K562 (cell line): ENCODE measurements around the gene DOCK1. TPM values are rescaled to one million over a fixed set of nuclear protein-coding genes. Genes with fewer than 3 reads are reported as not detected.

Experiments
- ATAC-seq: fragments of 200-7000 bp; cut with Tn5 transposase; 3 replicates; pipeline ENCODE4 v1.9.1; 2020; ENCODE audit warnings: moderate library complexity
- BruUV-seq: library from RNA; stranded (reverse); fragments of 400-500 nt; replicated peaks from 2 replicates; lab custom pipeline; 2021; lab: Mats Ljungman, UMichigan
- CTCF ChIA-PET: fragments of 300-600 bp; formaldehyde crosslinking; extraction: SDS; loops from one replicate; lab custom pipeline; 2021; ENCODE audit warnings: low intra/inter-chr PET ratio; lab: Yijun Ruan, JAX
- POLR2A ChIA-PET: fragments of 300-600, 350-650 bp; sonication (Branson Sonifier 250); formaldehyde crosslinking; extraction: SDS; loops from one replicate; lab custom pipeline; 2021; ENCODE audit warnings: antibody characterized with exemption, inconsistent platforms; lab: Yijun Ruan, JAX
- DNase-seq, 4 experiments: peaks; one replicate each; pipeline versions ENCODE4 v3.0.0 to v3.0.0-alpha.2; 2011 to 2018; ENCODE audit warnings: low spot score in 3 of 4, mixed read lengths in 3 of 4; ENCODE audit errors: extremely low read depth in 1 of 4
- FAIRE-seq: peaks from 2 replicates; lab custom pipeline; 2011; peaks lifted over from hg19 to GRCh38; lab: Jason Lieb, UNC
- H2AFZ ChIP-seq: 2 replicates; pipeline ENCODE4 v1.6.0; 2011; ENCODE audit warnings: low read depth, low read length, control low read depth, inconsistent platforms
- H3K27ac ChIP-seq: fragments of 200-600 bp; 3 replicates; pipeline ENCODE4 v1.8.0; 2011; ENCODE audit warnings: low read depth, mild to moderate bottlenecking, control low read depth, inconsistent platforms, low read length, moderate library complexity, mixed read lengths; ENCODE audit errors: extremely low read depth
- H3K27me3 ChIP-seq, 2 experiments: fragments of 300-600 bp in 1 of 2; 2 replicates in 1 of 2; 3 replicates in 1 of 2; pipeline versions ENCODE4 v1.6.0 to v1.8.0; 2011; ENCODE audit warnings: inconsistent platforms in 2 of 2, low read length in 2 of 2, mild to moderate bottlenecking in 1 of 2, mixed read lengths in 1 of 2, moderate library complexity in 1 of 2; ENCODE audit not compliant: control insufficient read depth in 2 of 2, insufficient read depth in 2 of 2
- H3K36me3 ChIP-seq: fragments of 300-600 bp; 3 replicates; pipeline ENCODE4 v1.8.0; 2011; ENCODE audit warnings: mild to moderate bottlenecking, low read length, inconsistent platforms; ENCODE audit not compliant: control insufficient read depth, insufficient read depth
- H3K4me1 ChIP-seq, 2 experiments: fragments of 200-600 bp in 1 of 2; replicated peaks in 1 of 2; 2 replicates in 1 of 2; 3 replicates in 1 of 2; pipeline versions ENCODE4 v1.5.1 to v1.8.0; 2011; ENCODE audit warnings: inconsistent platforms in 2 of 2, low read length in 2 of 2, mild to moderate bottlenecking in 1 of 2, mixed read lengths in 1 of 2, moderate library complexity in 1 of 2; ENCODE audit not compliant: control insufficient read depth in 2 of 2, insufficient read depth in 2 of 2
- H3K4me2 ChIP-seq: 2 replicates; pipeline ENCODE4 v1.6.1; 2011; ENCODE audit warnings: low read length, control low read depth, inconsistent platforms, mixed read lengths; ENCODE audit not compliant: insufficient read depth
- H3K4me3 ChIP-seq: fragments of 200-600 bp; sonication (generic), shearing (Covaris generic); 2 replicates; pipeline ENCODE4 v1.5.1; 2016; ENCODE audit warnings: control low read depth, inconsistent platforms
- H3K79me2 ChIP-seq: fragments of 200-600 bp; 3 replicates; pipeline ENCODE4 v1.8.0; 2011; ENCODE audit warnings: low read length, inconsistent platforms; ENCODE audit not compliant: control insufficient read depth, insufficient read depth
- H3K9ac ChIP-seq, 2 experiments: 2 replicates each; pipeline versions ENCODE4 v1.6.0 to v1.6.1; 2011; ENCODE audit warnings: low read depth in 2 of 2, low read length in 2 of 2, control low read depth in 1 of 2, inconsistent platforms in 1 of 2, mild to moderate bottlenecking in 1 of 2, mixed read lengths in 1 of 2; ENCODE audit not compliant: insufficient read depth in 1 of 2
- H3K9me1 ChIP-seq: one replicate; pipeline ENCODE4 v1.6.0; 2011; ENCODE audit warnings: inconsistent platforms, mild to moderate bottlenecking, low read length, moderate library complexity; ENCODE audit not compliant: control insufficient read depth, insufficient read depth
- H3K9me3 ChIP-seq: replicated peaks from 2 replicates; pipeline ENCODE4 v1.5.1; 2011; ENCODE audit warnings: low read depth, low read length, inconsistent platforms; ENCODE audit not compliant: control insufficient read depth, insufficient read depth
- H4K20me1 ChIP-seq: replicated peaks from 2 replicates; pipeline ENCODE4 v1.6.1; 2011; ENCODE audit warnings: low read length, inconsistent platforms, mixed read lengths; ENCODE audit not compliant: control insufficient read depth, insufficient read depth
- BRF1 ChIP-seq: IDR thresholded peaks from 3 replicates; pipeline ENCODE4 v1.6.1; 2011; ENCODE audit warnings: borderline replicate concordance, mild to moderate bottlenecking; ENCODE audit not compliant: insufficient read length; ENCODE audit errors: extremely low read depth
- COPS2 ChIP-seq: fragments of 450-650 bp; conservative IDR thresholded peaks from 2 replicates; pipeline ENCODE4 v1.6.1; 2016; ENCODE audit warnings: mild to moderate bottlenecking, moderate library complexity
- HMG20A ChIP-seq: fragments of 450-650 bp; formaldehyde crosslinking; conservative IDR thresholded peaks from 2 replicates; pipeline ENCODE4 v1.4.0; 2020; ENCODE audit warnings: mild to moderate bottlenecking, mixed read lengths
- KLF13 ChIP-seq: fragments of 450-650 bp; IDR thresholded peaks from 2 replicates; pipeline ENCODE4 v1.6.1; 2016; ENCODE audit warnings: missing genetic modification characterization, low read depth, mild to moderate bottlenecking, missing compliant biosample characterization, moderate library complexity, borderline replicate concordance
- MAFK ChIP-seq: IDR thresholded peaks from 2 replicates; pipeline ENCODE4 v1.6.1; 2011; ENCODE audit warnings: low read length, improper control_type of control experiment
- MTF1 ChIP-seq: fragments of 250-450 bp; sonication (Bioruptor Pico); IDR thresholded peaks from 2 replicates; pipeline ENCODE4 v1.9.0; 2021; ENCODE audit warnings: moderate library complexity, mild to moderate bottlenecking, inconsistent platforms, borderline replicate concordance
- MYBL2 ChIP-seq, 2 experiments: fragments of 450-650 bp in 1 of 2; sonication (generic) in 1 of 2; formaldehyde crosslinking in 1 of 2; IDR thresholded peaks; 2 replicates each; pipeline versions ENCODE4 v1.6.1 to v1.8.1; 2017 to 2022; ENCODE audit warnings: borderline replicate concordance in 1 of 2, inconsistent platforms in 1 of 2, low read depth in 1 of 2, mild to moderate bottlenecking in 1 of 2, missing genetic modification reagents in 1 of 2, moderate library complexity in 1 of 2
- PML ChIP-seq: IDR thresholded peaks from 2 replicates; pipeline ENCODE4 v1.6.1; 2012; ENCODE audit warnings: low read length, inconsistent platforms
- SIX5 ChIP-seq, 2 experiments: IDR thresholded peaks; 2 replicates each; pipeline ENCODE4 v1.6.1; 2011; ENCODE audit warnings: low read length in 2 of 2, borderline replicate concordance in 1 of 2, low read depth in 1 of 2, mild to moderate bottlenecking in 1 of 2, moderate library complexity in 1 of 2; ENCODE audit not compliant: insufficient read depth in 1 of 2
- TEAD2 ChIP-seq: fragments of 450-650 bp; IDR thresholded peaks from 2 replicates; pipeline ENCODE4 v1.6.1; 2016; ENCODE audit warnings: missing genetic modification characterization, control low read depth, missing compliant biosample characterization
- TOE1 ChIP-seq, 2 experiments: fragments of 450-650 bp in 1 of 2; sonication (generic) in 1 of 2; formaldehyde crosslinking in 1 of 2; IDR thresholded peaks; 2 replicates each; pipeline versions ENCODE4 v1.7.1 to v1.8.0; 2016 to 2022; ENCODE audit warnings: borderline replicate concordance in 2 of 2, mild to moderate bottlenecking in 2 of 2, antibody characterized with exemption in 1 of 2, inconsistent platforms in 1 of 2, low read depth in 1 of 2, missing genetic modification reagents in 1 of 2, moderate library complexity in 1 of 2
- ZBTB17 ChIP-seq: fragments of 450-650 bp; formaldehyde crosslinking; IDR thresholded peaks from 2 replicates; pipeline ENCODE4 v1.4.0; 2020; ENCODE audit warnings: mild to moderate bottlenecking
- ZNF146 ChIP-seq: IDR thresholded peaks from one replicate; pipeline ENCODE4 v1.6.1; 2018; ENCODE audit warnings: missing compliant biosample characterization; ENCODE audit not compliant: unreplicated experiment
- ZNF212 ChIP-seq: fragments of 450-650 bp; formaldehyde crosslinking; IDR thresholded peaks from 2 replicates; pipeline ENCODE4 v1.4.0; 2020; ENCODE audit warnings: mild to moderate bottlenecking
- ZNF324 ChIP-seq: fragments of 250-450 bp; sonication (Bioruptor Pico); IDR thresholded peaks from 2 replicates; pipeline ENCODE4 v1.4.0; 2020; ENCODE audit warnings: mild to moderate bottlenecking
- ZNF696 ChIP-seq: fragments of 250-450 bp; sonication (Bioruptor Pico); conservative IDR thresholded peaks from 2 replicates; pipeline ENCODE4 v1.4.0; 2020; ENCODE audit warnings: mild to moderate bottlenecking, moderate library complexity
- ZNF77 ChIP-seq: fragments of 250-450 bp; sonication (Bioruptor Pico); IDR thresholded peaks from 2 replicates; pipeline ENCODE4 v1.5.0; 2020
- ZNF79 ChIP-seq: fragments of 250-450 bp; sonication (Bioruptor Pico); IDR thresholded peaks from 2 replicates; pipeline ENCODE4 v1.4.0; 2020; ENCODE audit warnings: low read depth, mild to moderate bottlenecking, moderate library complexity
- WGBS: fragments of 100-300 bp; shearing (Covaris generic); methylation state at CpG from one replicate; pipeline ENCODE4 v1.1.6; 2016; ENCODE audit warnings: low coverage, mixed read lengths; ENCODE audit not compliant: insufficient coverage; ENCODE audit errors: missing lambda C conversion rate; 5-methylcytosine and 5-hydroxymethylcytosine counted together
- in situ Hi-C: fragments of 300-500 bp; cut with MboI; formaldehyde crosslinking; loops from 4 replicates; pipeline ENCODE4 v1.15.0; 2018; ENCODE audit warnings: inconsistent platforms, mixed read lengths
- intact Hi-C: fragments of 100-400 bp; cut with micrococcal nuclease; formaldehyde crosslinking; loops from 2 replicates; pipeline ENCODE4 v1.14.2; 2022
- polyA plus RNA-seq, 8 experiments: library from polyadenylated mRNA; depleted of rRNA in 4 of 8; stranded (reverse) in 5 of 8; unstranded in 3 of 8; fragments of >200 nt; fragmentation: Nextera tagmentation in 2 of 8; fragmentation: Illumina TruSeq in 1 of 8; extraction: Ambion mirVana in 2 of 8; extraction: Trizol in 1 of 8; gene quantifications; 2 replicates each; pipeline versions ENCODE4 v1.2.1 to v1.2.3, GENCODE V29; 2011 to 2014; ENCODE audit warnings: inconsistent platforms in 1 of 8, missing spikeins in 1 of 8
- total RNA-seq, 7 experiments: library from RNA; depleted of rRNA in 6 of 7; stranded (reverse); fragments of >200 nt in 6 of 7; fragmentation: Illumina TruSeq in 2 of 7; extraction: Trizol in 2 of 7; gene quantifications; 2 replicates each; pipeline versions ENCODE4 v1.2.1 to v1.2.3, GENCODE V29; 2011 to 2021; ENCODE audit warnings: low replicate concordance in 1 of 7
- TF ChIP-seq, protein P1 (sequence below): sonication (generic); formaldehyde crosslinking; IDR thresholded peaks from 2 replicates; pipeline ENCODE4 v1.8.0; 2022; ENCODE audit warnings: missing genetic modification reagents, mild to moderate bottlenecking, borderline replicate concordance

DOCK1 gene
- total and polyA plus RNA-seq, 9 of the 15 experiments (the other 6 are each of a cell fraction or from before 2014, with no cell fraction given) = 0.31 TPM; not detected in 8

DNA sequence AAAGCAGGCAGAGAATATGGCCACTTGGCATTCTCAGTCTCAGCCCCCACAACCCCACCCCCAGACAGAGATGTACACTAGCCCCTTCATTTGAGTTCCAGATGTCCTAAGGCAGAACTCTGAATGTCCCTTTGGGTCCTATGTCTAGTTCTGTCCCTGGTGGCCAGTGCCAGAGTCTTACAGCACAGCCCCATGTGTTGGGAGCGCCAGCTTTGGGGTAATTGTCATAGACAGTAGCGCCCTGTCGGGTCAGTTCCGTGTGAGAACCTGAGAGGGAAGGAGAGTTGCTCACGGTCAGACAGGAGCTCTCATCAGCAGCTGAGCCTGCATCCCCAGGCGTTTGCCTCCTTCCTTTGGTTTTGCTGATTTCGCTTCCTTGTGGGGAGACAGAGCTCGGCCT lies 386.1 kb downstream of the DOCK1 start (continued):
- TF ChIP-seq HMG20A (CRISPR knock-in tag) = no peak
- no peak for TF ChIP-seq ZNF146 (CRISPR knock-in tag)
- no peak for TF ChIP-seq MYBL2 (IDR thresholded peaks at IDR 0.05; ENCODE audit: low read depth)
- TF ChIP-seq MYBL2 (CRISPR knock-in tag; IDR thresholded peaks at IDR 0.05; ENCODE audit: borderline replicate concordance) = no peak

GRCh38 chr10:127292888-127293287 lies 387.7 kb downstream of the DOCK1 start:
- no peak for DNase-seq
- no peak overlapping the region for H3K27ac ChIP-seq
- in situ Hi-C loops = no loop called here
- no peak for ATAC-seq
- no peaks in the 10 kb centered on the region for H3K79me2 ChIP-seq
- H3K4me2 ChIP-seq = no peak overlapping the region
- no TSS peak for BruUV-seq
- FAIRE-seq = no peak
- H3K27me3 ChIP-seq = no peaks in the 10 kb centered on the region
- H3K9me1 ChIP-seq = no peaks in the 10 kb centered on the region
- no peak overlapping the region for H3K4me3 ChIP-seq
- WGBS = 0% methylated on average over 2 of the region's 4 CpGs
- H3K9me3 ChIP-seq = no peaks in the 10 kb centered on the region
- no peaks in the 10 kb centered on the region for H4K20me1 ChIP-seq
- no peaks in the 10 kb centered on the region for H3K4me1 ChIP-seq
- H3K36me3 ChIP-seq = no peaks in the 10 kb centered on the region
- H2AFZ ChIP-seq = no peak overlapping the region
- intact Hi-C loops = no loop called here
- no peak overlapping the region for H3K9ac ChIP-seq
- TF ChIP-seq ZNF79 (CRISPR knock-in tag) = no peak
- no peak for TF ChIP-seq ZNF212 (CRISPR knock-in tag)
- no peak for TF ChIP-seq ZNF324 (CRISPR knock-in tag)
- TF ChIP-seq BRF1 = no peak
- TF ChIP-seq, protein P1, sequence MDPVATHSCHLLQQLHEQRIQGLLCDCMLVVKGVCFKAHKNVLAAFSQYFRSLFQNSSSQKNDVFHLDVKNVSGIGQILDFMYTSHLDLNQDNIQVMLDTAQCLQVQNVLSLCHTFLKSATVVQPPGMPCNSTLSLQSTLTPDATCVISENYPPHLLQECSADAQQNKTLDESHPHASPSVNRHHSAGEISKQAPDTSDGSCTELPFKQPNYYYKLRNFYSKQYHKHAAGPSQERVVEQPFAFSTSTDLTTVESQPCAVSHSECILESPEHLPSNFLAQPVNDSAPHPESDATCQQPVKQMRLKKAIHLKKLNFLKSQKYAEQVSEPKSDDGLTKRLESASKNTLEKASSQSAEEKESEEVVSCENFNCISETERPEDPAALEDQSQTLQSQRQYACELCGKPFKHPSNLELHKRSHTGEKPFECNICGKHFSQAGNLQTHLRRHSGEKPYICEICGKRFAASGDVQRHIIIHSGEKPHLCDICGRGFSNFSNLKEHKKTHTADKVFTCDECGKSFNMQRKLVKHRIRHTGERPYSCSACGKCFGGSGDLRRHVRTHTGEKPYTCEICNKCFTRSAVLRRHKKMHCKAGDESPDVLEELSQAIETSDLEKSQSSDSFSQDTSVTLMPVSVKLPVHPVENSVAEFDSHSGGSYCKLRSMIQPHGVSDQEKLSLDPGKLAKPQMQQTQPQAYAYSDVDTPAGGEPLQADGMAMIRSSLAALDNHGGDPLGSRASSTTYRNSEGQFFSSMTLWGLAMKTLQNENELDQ (CRISPR knock-in tag) = no peak
- TF ChIP-seq TOE1 (IDR thresholded peaks at IDR 0.05; ENCODE audit: borderline replicate concordance) = no peak
- no peak for TF ChIP-seq TOE1 (CRISPR knock-in tag; IDR thresholded peaks at IDR 0.05; ENCODE audit: borderline replicate concordance, low read depth)
- no peak for TF ChIP-seq MTF1
- no peak for TF ChIP-seq ZNF696 (CRISPR knock-in tag)
- TF ChIP-seq KLF13 (tag) = no peak
- no peak for TF ChIP-seq TEAD2
- no peak for TF ChIP-seq ZBTB17 (CRISPR knock-in tag)
- no peak for TF ChIP-seq SIX5 (IDR thresholded peaks at IDR 0.05; ENCODE audit: borderline replicate concordance in 1 of 2, insufficient read depth in 1 of 2, low read depth in 1 of 2, low read length in 2 of 2)
- no peak for TF ChIP-seq MAFK
- no peak for TF ChIP-seq ZNF77 (CRISPR knock-in tag)
- no peak for TF ChIP-seq PML
- no peak for TF ChIP-seq COPS2
- POLR2A ChIA-PET = no interaction called here
- CTCF ChIA-PET = no interaction called here
